HPDE6-E6E7 (cell line): ENCODE measurements around the gene ERRFI1.
"Not testable (repeated sequence)": the region's sequence is repeated elsewhere in the genome, so short reads cannot be mapped to it uniquely, and the experiment has no call there.

ENCODE experiments used
- DNase-seq: peaks from one replicate; pipeline ENCODE4 v3.0.0; 2011; ENCODE audit warnings: missing footprints; ENCODE audit errors: extremely low spot score

Gene ERRFI1, protein sequence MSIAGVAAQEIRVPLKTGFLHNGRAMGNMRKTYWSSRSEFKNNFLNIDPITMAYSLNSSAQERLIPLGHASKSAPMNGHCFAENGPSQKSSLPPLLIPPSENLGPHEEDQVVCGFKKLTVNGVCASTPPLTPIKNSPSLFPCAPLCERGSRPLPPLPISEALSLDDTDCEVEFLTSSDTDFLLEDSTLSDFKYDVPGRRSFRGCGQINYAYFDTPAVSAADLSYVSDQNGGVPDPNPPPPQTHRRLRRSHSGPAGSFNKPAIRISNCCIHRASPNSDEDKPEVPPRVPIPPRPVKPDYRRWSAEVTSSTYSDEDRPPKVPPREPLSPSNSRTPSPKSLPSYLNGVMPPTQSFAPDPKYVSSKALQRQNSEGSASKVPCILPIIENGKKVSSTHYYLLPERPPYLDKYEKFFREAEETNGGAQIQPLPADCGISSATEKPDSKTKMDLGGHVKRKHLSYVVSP

DNA sequence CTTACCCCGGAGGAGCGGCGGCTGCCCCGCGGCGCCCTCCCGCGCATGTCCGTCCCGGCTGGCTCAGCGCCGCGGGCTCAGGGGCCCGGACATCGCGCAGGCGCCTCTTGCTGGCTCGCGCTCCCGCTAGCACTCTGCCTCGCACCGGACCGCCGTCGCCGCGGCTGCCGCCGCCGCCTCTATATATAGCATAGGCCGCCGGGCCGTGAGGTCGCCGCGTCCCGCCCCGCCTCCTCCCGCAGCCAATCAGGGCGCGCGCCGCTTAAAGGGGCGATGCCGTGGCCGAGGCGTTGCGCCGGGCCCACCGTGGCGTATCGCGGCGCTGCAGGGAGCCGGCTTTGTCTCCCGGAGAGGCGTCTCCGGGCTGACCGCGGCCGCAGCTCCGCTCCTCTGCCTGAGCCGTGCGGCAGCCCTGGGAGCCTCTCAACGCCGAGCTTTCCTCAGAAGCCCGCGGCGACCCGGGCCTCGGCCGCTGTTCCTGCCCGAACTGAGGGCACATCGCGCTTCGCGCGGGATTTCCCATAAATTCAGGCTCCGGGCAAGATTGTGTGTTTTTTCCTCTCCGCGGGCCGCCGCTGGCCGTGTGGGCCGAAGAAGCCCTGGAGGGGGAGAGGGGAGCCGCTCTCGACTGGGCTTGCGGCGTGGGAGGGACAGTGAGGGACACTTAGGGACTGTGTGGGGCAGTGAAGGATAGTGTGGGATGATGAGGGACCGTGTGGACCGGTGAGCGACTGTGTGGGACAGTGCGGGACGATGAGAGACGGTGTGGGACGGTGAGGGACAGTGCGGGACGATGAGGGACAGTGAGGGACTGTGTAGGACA is at the start of gene ERRFI1:
Gene ERRFI1, minus strand, starts transcription at position 157 of the 823 bp plus-strand sequence. CDS start 10,690 bp downstream, outside the sequence.
- DNase-seq: peak; percentile 70

DNA sequence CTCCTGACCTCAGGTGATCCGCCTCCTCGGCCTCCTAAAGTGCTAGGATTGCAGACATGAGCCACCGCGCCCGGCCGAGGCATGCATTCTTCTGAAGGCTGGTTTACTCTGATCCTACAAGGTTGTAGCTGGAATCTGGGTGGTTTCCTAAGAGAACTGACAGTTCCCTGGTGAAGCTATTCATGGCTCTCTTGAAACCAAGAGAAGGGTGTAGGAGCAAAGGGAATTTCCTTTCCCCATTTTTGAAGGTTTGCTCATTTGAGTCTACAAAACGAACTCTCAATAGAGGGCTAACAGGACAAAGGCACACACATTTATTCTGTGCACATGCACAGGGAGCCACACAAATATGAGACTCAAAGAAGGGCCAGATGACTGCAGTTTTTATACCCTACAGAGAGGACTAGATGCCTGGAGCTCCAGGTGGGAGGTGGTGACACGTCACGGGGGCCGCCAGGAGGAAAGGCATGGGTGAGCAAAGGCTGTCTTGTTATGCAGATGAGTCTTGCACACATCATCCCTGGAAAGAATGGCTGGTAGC is 49.5 kb upstream of the ERRFI1 start:
- DNase-seq: no peak

DNA sequence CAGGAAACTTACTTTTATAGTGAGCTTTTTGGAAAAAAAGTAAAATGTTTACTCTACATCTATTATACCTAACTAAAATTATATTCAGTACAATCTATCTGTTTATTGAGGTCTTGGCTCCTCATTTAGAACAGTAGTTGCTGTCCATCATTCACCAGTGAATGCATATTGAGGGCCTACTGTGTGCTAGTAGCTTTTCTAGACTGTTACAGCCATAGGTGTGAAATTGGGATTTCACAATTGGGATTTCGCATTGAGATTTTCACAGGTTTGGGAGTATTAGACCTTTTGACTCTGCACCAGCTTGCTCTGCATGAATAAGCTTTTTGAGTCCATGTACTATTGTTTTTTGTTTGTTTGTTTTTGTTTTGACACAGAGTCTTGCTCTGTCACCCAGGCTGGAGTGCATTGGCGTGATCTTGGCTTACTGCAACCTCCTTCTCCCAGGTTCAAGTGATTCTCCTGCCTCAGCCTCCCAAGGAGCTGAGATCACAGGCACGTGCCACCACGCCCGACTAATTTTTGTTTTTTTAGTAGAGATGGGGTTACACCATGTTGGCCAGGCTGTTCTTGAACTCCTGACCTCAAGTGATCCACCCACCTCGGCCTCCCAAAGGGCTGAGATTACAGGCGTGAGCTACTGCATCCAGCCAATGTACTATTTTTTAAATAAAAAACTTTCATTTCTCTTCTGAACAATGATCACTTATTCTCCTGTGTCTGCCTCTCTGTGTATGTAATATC is 47.2 kb upstream of the ERRFI1 start:
- DNase-seq: no peak

- DNase-seq: no peak
These were observed 44.3 kb upstream of the ERRFI1 start for GRCh38 chr1:8070381-8070811.

DNA sequence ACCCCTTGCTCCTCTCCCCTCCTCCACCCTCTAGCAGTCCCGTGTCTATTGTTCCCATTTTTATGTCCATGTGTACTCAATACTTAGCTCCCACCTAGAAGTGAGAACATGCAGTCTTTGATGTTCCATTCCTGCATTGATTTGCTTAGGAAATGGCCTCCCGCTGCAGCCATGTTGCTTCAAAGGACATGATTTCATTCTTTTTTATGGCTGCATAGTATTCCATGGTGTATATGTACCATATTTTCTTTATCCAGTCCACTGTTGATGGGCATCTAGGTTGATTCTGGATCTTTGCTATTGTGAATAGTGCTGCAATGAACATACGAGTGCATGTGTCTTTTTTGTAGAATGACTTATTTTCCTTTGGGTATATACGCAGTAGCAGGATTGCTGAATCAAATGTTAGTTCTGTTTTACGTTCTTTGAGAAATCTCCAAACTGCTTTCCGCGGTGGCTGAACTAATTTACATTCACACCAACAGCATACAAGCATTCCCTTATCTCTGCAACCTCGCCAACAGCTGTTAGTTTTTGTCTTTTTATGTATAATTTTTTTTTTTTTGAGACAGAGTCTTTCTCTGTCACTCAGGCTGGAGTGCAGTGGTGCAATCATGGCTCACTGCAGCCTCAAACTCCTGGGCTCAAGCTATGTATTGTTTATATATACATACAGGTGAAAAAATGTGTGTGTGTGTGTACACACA is 43.7 kb upstream of the ERRFI1 start:
- DNase-seq: not testable (repeated sequence)

GRCh38 chr1:8065369-8065768 is 39.3 kb upstream of the ERRFI1 start:
- no peak for DNase-seq

DNA sequence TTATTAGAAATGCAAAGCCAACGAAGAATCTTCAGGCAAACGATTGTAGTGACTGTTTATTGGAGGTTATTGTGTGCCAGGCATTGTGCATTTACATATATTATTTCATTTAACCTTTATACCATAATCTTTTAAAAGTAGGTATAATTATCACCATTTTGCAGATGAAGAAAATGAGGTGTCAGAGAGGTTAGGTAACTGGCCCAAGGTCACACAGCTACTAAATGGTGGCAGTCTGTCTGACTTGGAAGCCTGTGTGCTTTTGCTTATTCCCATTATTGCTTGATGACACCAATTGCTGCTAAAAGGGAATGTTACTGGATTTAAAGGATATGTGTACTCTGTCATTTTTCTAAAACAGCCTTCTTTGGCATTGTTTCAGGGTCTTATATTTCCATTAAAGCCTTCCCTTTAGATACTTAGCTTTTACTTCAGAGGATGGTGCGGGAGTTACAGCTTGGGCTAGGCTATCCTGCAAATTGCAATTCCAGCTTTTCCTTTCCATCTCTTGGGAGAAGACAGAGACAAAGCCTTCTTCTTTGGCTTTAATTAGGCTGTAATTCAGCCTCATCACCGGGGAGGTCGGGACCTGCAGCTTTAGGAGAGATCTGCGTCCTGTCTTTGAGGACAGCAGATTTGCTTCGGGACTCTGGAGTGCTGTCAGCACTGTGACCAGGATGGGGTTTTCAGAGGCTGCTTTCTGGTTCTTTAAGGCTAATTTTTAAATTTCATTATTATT is 37.4 kb upstream of the ERRFI1 start:
- DNase-seq: no peak

DNA sequence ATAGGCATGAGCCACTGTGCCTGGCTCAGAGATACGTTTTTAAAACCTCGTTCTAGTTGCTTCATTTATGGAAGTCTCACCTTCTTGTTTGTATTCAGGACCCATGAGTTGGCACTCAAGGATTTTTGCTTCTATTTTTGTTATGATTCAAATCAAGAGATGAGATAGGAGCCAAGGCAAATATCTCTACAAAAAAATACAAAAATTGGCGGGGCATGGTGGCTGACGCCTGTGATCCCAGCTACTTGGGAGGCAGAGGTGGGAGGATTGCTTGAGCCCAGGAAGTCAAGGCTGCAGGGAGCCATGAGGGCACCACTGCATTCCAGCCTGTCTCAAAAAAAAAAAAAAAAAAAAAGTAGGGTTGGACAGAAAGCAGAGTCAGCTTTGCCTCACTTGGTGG is 36.8 kb upstream of the ERRFI1 start:
- no peak for DNase-seq

DNA sequence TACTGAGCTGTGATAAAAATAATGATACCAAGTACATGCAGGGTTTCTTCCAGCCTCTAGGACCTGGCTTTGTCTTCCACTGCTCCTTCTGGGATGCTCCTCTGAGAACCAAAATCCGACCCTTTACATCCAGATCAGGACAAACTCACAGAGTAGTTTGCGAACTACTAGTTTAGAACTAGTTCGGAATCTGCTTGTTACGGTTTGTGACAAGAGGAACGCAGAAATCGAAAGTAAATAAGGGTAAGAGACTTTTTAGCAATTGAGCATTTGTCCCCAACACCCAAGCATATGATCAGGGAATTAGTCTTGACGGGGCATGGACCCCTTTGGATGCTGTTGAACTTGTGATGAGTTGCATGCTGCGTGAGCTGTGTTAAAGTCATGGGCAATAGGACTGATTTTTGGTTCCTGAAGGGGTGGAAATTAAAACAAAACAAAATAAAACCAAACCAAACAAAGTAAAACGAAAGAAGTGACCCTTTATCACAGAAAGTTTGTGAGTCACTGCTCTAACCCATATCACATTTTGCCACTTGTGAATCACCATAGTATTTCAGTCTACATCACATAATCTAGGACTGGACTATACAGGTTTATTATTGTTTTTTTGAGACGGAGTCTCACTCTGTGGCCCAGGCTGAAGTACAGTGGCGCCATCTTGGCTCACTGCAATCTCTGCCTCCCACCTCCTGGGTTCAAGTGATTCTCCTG is 35.7 kb upstream of the ERRFI1 start:
- no peak for DNase-seq

- peak; percentile 74 for DNase-seq
These were observed 35.1 kb upstream of the ERRFI1 start for GRCh38 chr1:8061210-8061609.

GRCh38 chr1:8059161-8059622 is 33.1 kb upstream of the ERRFI1 start:
- no peak for DNase-seq

GRCh38 chr1:8057779-8058178 is 31.7 kb upstream of the ERRFI1 start:
- not testable (repeated sequence) for DNase-seq

DNA sequence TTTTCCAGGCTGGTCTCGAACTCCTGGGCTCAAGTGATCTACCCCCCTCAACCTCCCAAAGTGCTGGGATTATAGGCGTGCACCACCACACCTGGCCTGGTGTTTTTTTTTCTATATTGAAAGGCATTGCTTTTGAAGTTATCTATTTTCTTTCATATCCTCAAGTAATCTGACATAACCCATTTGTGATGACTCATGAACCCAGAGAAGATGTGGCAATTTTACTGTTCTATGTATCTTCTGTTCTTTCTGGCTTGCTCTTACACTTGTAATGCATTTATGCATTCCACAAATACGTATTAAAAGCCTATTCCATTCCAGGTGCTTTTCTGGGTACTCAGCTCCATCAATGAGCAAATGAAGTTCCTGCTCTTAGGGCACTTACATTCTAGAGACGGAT is 29.9 kb upstream of the ERRFI1 start:
- no peak for DNase-seq

DNA sequence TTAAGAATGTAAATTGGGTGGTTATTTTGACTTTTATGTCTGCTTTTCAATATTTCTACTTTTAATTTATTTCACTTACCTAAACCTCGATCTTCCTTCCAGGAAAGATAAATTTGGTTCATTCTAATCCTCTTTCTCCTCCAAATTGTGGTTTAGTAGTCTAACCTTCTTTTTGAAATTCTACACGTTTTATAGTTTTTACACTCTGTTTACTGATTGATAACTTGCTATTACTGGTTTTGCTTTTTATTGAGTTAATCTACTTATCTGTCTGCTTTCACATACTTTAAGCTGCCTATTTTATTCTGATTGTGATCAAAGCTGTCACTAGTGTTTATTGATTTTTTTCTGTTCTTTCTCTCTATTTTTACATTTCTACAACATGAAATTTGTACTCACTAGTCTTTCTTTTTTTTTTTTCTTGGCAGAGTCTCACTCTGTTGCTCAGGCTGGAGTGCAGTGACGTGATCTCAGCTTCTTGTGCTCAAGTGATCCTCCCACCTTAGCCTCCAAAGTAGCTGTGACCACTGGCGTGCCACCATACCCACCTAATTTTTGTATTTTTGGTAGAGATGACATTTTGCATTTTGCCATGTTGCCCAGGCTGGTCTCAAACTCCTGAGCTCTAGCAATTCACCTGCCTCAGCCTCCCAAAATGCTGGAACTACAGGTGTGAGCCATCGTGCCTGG is 27.9 kb upstream of the ERRFI1 start:
- no peak for DNase-seq

DNA sequence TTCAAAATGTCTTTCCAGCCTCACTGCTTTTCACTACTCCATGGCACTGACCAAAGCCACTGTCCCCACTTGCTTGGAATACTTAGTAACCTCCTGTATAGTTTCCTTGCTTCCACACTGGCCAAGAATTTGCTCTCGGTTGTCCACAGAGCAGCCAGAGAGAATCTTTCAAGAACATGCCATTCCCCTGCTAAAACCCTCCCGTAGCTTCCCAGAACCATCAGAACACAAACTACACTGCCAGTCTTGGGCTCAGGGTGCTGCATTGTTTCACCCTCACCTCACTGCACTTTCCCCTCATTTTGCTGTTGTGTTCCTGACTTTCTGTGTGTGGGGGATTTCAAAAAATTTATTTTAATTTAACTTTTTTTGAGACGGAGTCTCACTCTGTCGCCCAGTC is 25.5 kb upstream of the ERRFI1 start:
- no peak for DNase-seq

DNA sequence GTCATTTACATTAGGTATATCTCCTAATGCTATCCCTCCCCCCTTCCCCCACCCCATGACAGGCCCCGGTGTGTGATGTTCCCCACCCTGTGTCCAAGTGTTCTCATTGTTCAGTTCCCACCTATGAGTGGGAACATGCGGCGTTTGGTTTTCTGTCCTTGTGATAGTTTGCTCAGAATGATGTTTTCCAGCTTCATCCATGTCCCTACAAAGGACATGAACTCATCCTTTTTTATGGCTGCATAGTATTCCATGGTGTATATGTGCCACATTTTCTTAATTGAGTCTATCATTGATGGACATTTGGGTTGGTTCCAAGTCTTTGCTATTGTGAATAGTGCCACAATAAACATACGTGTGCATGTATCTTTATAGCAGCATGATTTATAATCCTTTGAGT is 23.1 kb upstream of the ERRFI1 start:
- not testable (repeated sequence) for DNase-seq

DNA sequence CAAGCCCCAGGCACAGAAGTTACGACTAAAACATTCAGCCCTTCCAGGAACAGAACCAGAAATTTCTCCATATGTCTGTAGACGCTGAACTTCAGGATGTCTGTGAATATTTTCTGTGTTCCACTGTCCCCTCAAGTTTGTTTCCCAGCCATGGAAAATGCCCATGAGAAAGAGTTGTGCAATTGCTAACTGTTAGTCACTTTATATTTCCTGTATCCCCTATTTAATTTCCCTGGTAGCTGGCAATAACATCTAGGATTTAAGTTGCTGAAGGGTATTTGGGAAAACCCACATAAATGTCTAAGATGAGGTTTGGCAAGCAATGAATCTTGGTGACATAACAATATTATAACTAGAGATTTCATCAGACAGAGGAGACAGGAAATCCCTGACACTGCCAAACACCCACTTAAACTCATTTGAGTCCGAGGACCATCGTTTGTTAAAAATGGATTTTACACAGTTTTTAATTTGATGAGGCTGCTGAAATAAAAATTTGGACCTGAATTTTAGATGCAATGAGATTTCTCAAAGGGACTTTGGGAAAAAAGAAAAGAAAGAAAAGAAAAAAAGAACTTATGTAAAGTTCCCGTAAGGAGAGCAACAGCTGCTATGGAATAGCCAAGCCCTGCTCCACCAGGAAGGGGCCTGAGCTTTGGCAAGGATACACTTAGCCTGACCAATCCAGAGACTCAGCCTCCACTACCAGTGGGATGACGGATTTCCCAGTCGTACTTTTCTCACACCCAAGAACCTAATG is 21.8 kb upstream of the ERRFI1 start:
- no peak for DNase-seq

GRCh38 chr1:8047112-8047511 is 21.0 kb upstream of the ERRFI1 start:
- no peak for DNase-seq
